ENCODE measurements around the gene CGN.

DNA sequence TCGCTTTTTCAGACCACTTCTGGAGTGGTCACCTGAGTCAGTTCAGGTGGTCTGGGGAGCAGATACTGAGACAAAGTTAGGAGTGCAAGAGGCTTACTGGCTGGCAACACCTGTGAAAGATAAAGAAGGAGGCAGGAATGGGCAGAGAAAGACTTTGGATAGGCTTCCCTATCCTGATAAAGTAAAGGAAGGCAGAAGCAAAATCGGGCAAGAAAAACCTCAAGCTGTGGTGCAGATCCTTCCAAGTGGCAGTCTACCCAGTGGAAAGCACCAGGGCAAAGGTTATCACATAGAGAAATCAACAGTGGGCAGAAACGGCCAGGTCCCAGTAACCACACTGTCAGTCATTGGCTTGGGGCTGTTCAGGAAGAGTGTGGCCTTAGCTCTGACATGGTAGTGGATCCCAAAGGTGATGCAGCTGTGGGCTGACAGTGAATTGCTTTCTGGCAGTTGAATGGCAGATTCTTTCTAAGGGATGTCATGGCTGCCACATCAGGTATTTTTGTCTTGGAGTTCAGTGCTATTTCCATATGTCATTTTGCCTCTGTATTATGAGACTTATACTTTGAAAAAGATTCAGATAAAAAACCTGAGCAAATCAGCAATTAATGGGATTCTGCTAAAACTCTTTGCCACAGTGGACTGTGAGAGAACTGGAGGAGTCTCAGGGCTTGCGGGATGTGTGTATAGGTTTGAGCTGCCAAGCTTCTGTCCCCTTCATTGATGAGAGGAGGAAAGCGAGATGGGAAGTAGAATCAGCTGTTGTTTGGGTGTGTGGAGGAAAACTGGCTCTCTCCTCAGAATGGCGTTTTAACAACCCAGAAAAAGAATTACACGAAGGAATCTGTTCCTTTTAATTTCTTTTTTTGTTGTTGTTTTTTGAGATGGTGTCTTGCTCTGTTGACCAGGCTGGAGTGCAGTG lies 8.1 kb upstream of the CGN start:
- no peak for TF ChIP-seq CTCF (IDR thresholded peaks at IDR 0.05; ENCODE audit: insufficient read depth, low read length)
- TF ChIP-seq REST (IDR thresholded peaks at IDR 0.05; ENCODE audit: insufficient replicate concordance, low read depth): no peak
- TF ChIP-seq SPI1 (IDR thresholded peaks at IDR 0.05; ENCODE audit: borderline replicate concordance, low read depth): no peak

Measured in HL-60 (cell line).